Measurements from ENCODE around the gene ZSWIM2. TPM values are rescaled to one million over a fixed set of nuclear protein-coding genes. Genes with fewer than 3 reads are reported as not detected.
"Not testable (repeated sequence)": the region's sequence is repeated elsewhere in the genome, so short reads cannot be mapped to it uniquely, and the experiment has no call there.

Gene ZSWIM2
- polyA plus RNA-seq, 4 donors = not detected

GRCh38 chr2:186842373-186842772 is 6.6 kb downstream of the ZSWIM2 start:
- no peak for DNase-seq (ENCODE audit: low read depth in 4 of 4, low spot score in 3 of 4)

DNA sequence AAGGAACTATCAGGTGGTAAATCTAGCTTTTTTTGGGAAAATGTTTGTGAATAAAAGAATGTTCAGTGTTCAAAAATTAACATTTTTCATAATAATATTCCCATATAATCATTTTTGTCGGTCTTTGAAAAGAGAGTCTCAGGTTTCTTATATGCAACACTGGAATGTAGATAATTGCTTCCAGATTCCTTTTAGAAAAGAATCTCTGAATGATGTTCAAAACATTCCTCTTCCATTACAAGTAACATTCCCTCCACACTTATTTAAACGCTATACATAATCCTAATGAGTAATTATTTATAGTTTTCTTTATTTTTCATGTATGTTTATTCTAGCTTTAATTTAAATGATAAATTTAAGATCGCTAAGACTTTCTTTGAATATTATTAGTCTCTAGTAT is 7.0 kb downstream of the ZSWIM2 start:
- no peak for DNase-seq (ENCODE audit: low read depth in 4 of 4, low spot score in 3 of 4)

- no peak for DNase-seq (ENCODE audit: low read depth in 4 of 4, low spot score in 3 of 4)
Measured at GRCh38 chr2:186835628-186836027, 13.3 kb downstream of the ZSWIM2 start.

- DNase-seq (ENCODE audit: low read depth in 4 of 4, low spot score in 3 of 4) = no peak
Measured at GRCh38 chr2:186827862-186828492, 21.0 kb downstream of the ZSWIM2 start.

- no peak for DNase-seq (ENCODE audit: low read depth in 4 of 4, low spot score in 3 of 4)
Measured at GRCh38 chr2:186827411-186827810, 21.6 kb downstream of the ZSWIM2 start.

DNA sequence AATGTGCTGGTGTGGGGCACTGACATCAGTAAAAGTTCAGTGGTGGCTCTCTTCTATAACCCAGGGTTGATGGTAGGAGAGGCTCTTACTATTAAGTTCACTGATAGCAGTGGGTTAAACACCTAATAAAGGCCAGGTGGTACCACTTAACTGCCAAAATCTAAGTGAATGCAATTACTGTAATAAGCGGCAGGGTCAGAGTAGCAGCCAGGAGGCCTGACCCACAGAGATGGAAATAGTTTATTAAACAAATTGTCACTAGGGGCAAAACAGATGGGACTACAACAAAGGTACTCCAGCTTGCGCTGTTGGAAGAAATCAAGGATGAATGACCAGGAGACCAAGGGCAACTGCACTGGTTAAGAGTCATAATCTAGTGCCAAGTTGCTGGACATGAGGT is 26.6 kb downstream of the ZSWIM2 start:
- DNase-seq (ENCODE audit: low read depth in 4 of 4, low spot score in 3 of 4) = no peak

DNA sequence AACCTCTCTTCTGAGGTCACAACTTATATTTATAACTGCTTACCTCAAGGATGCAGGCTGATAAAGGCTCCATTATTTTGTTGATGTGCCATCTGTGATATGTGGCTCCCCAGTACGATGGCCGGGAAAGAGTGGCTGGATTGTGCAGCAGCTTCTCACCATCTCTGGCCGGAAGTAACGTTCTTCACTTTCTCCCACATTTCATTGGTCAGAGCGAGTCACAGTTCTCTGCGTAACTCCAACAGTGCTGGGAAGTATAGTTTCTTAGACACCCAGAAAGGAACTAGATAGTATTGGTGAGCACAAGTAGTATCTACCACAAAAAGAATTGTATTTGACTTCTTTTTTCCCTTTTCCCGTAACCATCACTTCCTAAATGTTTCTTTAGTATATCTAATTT is 28.7 kb downstream of the ZSWIM2 start:
- no peak for DNase-seq (ENCODE audit: low read depth in 4 of 4, low spot score in 3 of 4)

- not testable (repeated sequence) for DNase-seq (ENCODE audit: low read depth in 4 of 4, low spot score in 3 of 4)
Measured at GRCh38 chr2:186811760-186812159, 37.2 kb downstream of the ZSWIM2 start.

DNA sequence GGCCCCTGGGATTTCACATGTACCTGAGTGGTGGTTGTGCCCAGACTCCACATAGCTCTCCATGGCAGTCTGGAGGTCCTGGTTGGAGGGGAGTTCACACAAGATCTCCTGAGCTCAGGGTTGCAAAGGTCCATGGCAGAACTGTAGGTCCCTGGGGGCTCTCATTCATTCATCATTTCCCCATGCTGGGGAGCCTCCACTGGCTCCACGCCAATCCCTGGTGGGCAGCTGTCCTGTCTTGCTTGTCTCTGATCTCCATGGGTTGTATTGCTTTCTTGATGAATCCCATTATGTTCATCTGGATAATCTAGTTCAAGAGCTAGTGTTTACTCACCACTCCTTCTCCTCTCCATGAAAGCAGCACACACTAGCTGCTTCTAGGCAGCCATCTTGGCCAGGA is 42.4 kb downstream of the ZSWIM2 start:
- DNase-seq (ENCODE audit: low read depth in 4 of 4, low spot score in 3 of 4) = no peak

- not testable (repeated sequence) for DNase-seq (ENCODE audit: low read depth in 4 of 4, low spot score in 3 of 4)
Measured at GRCh38 chr2:186798604-186799003, 50.4 kb downstream of the ZSWIM2 start.

DNA sequence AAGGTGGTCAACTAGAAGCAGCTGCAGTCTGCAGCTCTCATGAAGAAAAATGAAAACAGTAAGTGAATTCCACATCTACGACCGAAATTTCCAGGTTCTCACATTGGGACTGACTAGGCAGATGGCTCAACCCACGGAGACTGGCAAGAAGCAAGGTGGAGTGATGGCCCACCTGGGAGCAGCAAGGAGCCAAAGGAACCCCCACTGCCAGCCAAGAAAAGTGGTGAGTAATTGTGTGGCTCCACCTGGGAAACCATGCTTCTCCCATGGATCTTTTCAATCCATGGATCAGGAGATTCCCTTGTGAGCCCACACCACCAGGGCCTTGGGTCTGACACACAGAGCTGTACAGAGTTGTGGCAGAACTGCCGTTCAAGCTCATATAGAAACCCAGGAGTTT is 64.0 kb downstream of the ZSWIM2 start:
- DNase-seq (ENCODE audit: low read depth in 4 of 4, low spot score in 3 of 4) = no peak

DNA sequence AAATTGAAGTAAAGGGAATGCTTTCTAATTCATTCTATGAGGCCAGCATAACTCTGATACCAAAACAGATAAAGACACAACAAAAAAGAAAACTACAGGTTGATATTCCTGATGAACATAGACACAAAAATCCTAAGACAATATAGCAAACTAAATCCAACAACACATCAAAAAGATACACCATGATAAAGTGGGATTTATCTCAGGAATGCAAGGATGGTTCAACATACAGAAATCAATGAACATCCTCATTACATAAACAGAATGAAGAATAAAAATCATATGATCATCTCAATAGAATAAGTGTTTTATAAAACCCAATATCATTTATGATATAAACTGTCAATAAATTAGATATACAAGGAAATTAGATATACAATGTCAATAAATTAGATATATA is 65.7 kb downstream of the ZSWIM2 start:
- DNase-seq (ENCODE audit: low read depth in 4 of 4, low spot score in 3 of 4) = no peak

GRCh38 chr2:186780701-186781316 is 68.2 kb downstream of the ZSWIM2 start:
- no peak for DNase-seq (ENCODE audit: low read depth in 4 of 4, low spot score in 3 of 4)

Other genes starting within 250 kb of the ZSWIM2 start
- gene FAM171B, start 155.1 kb downstream of the ZSWIM2 start, polyA plus RNA-seq (ENCODE audit: insufficient read length in 4 of 4) = 10 to 100 TPM; 12.1 to 17.0 (median 15.2) TPM

Data from right renal pelvis (tissue), 4 donors.